GM18508 (cell line): ENCODE measurements around the gene C12orf57.

Experiments used
- ATAC-seq: cut with Tn5 transposase; IDR thresholded peaks from one replicate; pipeline ENCODE4 v1.9.1; 2021; ENCODE audit warnings: moderate number of reproducible peaks; ENCODE audit not compliant: insufficient read depth, unreplicated experiment

C12orf57 gene

DNA sequence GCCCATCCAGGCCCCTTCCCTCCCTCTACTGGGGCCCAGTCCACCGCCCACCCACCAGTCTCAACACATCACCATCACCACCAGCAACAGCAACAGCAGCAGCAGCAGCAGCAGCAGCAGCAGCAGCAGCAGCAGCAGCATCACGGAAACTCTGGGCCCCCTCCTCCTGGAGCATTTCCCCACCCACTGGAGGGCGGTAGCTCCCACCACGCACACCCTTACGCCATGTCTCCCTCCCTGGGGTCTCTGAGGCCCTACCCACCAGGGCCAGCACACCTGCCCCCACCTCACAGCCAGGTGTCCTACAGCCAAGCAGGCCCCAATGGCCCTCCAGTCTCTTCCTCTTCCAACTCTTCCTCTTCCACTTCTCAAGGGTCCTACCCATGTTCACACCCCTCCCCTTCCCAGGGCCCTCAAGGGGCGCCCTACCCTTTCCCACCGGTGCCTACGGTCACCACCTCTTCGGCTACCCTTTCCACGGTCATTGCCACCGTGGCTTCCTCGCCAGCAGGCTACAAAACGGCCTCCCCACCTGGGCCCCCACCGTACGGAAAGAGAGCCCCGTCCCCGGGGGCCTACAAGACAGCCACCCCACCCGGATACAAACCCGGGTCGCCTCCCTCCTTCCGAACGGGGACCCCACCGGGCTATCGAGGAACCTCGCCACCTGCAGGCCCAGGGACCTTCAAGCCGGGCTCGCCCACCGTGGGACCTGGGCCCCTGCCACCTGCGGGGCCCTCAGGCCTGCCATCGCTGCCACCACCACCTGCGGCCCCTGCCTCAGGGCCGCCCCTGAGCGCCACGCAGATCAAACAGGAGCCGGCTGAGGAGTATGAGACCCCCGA, 7.0 kb upstream of the C12orf57 start:
- no peak for ATAC-seq

DNA sequence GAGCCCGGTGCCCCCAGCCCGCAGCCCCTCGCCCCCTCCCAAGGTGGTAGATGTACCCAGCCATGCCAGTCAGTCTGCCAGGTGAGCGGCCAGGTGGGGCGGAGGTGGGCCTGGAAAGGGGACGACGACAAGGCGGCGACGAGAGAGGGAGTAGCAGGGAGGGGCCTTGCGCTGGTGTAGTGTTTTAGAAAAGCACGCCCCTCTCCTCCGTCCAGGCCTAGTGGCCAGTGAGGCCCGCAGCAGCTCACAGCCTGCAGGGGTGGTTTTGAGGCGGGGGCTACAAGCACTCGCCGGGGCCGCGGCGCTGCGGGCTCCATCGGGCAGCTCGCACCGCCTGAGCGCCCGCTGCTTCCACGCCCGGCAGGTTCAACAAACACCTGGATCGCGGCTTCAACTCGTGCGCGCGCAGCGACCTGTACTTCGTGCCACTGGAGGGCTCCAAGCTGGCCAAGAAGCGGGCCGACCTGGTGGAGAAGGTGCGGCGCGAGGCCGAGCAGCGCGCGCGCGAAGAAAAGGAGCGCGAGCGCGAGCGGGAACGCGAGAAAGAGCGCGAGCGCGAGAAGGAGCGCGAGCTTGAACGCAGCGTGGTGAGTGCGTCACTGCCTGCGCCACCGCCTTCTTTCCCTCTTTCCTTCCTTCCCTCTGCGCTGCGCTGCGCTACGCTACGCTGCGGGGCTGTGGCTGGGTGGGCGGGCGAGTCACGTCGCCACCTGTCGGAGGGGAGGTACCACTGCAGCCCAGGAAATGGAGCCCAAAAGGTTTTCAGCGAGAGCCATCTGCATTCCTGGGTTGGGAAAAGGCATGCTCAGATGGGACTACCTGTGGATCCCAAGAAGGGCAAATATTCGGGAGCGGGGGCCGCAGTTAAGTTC, 6.1 kb upstream of the C12orf57 start:
- ATAC-seq = peak; percentile 65

DNA sequence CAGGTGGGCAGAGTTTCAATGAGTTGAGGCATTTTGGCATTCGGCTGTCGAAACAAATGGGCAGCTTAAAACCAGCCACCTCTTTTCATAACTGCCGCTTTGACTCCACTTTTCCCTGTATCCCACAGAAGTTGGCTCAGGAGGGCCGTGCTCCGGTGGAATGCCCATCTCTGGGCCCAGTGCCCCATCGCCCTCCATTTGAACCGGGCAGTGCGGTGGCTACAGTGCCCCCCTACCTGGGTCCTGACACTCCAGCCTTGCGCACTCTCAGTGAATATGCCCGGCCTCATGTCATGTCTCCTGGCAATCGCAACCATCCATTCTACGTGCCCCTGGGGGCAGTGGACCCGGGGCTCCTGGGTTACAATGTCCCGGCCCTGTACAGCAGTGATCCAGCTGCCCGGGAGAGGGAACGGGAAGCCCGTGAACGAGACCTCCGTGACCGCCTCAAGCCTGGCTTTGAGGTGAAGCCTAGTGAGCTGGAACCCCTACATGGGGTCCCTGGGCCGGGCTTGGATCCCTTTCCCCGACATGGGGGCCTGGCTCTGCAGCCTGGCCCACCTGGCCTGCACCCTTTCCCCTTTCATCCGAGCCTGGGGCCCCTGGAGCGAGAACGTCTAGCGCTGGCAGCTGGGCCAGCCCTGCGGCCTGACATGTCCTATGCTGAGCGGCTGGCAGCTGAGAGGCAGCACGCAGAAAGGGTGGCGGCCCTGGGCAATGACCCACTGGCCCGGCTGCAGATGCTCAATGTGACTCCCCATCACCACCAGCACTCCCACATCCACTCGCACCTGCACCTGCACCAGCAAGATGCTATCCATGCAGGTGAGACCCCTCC, 5.2 kb upstream of the C12orf57 start:
- ATAC-seq = no peak

DNA sequence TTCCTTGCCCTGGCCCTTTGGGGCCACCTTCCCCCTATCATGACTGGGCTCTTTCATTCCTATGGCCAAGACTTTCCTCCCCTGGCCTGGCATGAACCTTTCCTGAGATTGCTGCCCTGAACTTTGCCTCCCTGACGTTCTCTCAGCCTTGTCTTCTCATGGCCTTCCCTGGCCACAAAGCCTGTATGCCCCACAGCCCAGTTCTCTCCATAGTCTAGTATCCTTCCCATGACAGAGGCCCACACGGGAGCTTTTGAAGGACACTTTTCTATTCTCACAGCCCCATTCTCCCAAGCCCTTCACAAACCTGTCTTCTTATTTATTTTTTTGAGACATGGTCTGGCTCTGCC, 4.7 kb upstream of the C12orf57 start:
- ATAC-seq = no peak

DNA sequence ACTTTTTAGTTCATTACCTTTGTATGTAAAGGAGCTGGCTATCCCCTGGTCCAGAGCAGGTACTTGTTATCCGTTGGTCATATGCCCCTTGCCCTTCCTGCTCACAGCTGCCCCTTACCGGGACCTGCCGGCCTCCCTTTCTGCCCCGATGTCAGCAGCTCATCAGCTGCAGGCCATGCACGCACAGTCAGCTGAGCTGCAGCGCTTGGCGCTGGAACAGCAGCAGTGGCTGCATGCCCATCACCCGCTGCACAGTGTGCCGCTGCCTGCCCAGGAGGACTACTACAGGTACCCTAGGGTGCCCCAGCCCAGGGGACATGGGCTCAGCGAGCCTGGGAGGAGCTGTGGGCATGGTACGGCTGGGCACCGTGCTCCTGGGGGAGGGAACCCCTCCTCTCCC, 2.6 kb upstream of the C12orf57 start:
- ATAC-seq = no peak

DNA sequence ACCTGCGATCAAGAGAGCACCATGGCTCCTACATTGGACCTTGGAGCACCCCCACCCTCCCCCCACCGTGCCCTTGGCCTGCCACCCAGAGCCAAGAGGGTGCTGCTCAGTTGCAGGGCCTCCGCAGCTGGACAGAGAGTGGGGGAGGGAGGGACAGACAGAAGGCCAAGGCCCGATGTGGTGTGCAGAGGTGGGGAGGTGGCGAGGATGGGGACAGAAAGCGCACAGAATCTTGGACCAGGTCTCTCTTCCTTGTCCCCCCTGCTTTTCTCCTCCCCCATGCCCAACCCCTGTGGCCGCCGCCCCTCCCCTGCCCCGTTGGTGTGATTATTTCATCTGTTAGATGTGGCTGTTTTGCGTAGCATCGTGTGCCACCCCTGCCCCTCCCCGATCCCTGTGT, 2.0 kb upstream of the C12orf57 start:
- ATAC-seq = no peak

DNA sequence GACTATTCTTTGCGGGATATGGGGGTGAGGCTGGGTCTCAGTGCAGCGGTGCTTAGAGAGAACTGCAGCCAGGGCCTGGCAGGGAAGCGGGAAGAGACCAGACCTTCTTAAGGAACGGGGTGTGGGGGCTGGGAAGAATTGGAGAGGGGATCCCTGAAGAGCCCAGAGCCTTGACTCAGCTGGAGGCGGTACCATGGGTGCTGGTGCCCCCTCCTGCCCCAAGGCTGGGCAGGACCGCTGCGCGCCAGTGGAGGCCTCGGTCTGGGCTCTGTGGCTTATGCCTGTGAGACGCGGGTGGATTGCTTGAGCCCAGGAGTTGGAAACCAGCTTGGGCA, 1.5 kb upstream of the C12orf57 start:
- ATAC-seq = no peak

DNA sequence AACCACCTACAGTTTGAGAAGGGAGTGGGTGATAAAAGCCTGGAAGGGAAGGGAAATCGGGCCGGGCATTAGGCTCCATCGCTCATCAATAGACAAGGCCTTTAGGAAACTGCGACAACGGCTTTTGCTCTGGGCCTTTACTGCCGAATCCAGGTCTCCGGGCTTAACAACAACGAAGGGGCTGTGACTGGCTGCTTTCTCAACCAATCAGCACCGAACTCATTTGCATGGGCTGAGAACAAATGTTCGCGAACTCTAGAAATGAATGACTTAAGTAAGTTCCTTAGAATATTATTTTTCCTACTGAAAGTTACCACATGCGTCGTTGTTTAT, 467 bp upstream of the C12orf57 start:
- peak; percentile 17 for ATAC-seq

DNA sequence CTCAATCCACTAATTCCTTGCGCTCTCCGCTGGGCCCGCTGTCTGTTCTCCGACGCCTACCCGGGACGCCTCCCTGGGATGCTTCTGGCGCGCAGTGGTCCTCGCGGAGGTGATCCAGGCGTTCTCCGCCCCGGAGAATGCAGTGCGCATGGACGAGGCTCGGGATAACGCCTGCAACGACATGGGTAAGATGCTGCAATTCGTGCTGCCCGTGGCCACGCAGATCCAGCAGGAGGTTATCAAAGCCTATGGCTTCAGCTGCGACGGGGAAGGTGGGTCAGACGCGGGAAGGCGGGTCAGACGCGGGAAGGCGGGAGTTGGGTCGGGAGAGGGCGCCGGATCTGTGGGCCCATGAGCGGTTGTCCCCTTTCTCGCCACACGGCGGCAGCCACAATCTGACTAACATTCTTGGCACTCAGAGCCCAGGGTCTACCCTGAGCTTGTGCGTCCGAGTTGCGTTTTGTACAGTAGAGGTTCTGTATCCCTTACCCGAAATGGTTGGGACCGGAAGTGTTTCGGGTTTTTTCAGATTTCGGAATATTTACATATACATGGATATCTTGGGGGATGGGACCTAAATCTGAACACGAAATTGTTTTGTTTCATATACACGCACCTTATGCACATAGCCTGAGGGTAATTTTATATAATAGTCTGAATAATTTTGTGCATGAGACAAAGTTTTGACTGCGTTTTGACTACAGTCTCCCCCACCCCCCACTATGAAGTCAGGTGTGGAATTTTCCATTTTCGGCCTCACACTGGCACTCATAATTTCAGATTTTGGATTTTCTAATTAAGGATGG, 762 bp downstream of the C12orf57 start:
- peak; percentile 8 for ATAC-seq

DNA sequence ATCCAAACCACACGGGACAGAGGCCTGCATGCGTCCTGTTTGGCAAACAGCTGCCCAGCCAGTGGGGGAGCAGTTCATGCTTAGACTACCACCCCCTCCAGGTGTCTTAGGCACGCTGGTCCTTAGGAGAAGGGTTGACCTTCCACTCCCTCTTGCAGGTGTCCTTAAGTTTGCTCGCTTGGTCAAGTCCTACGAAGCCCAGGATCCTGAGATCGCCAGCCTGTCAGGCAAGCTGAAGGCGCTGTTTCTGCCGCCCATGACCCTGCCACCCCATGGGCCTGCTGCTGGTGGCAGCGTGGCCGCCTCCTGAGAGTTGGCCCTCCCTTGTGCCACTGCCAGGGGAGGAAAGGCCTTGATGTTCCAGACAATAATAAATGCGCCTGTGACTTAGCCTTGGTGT, 1.8 kb downstream of the C12orf57 start:
- ATAC-seq = no peak

DNA sequence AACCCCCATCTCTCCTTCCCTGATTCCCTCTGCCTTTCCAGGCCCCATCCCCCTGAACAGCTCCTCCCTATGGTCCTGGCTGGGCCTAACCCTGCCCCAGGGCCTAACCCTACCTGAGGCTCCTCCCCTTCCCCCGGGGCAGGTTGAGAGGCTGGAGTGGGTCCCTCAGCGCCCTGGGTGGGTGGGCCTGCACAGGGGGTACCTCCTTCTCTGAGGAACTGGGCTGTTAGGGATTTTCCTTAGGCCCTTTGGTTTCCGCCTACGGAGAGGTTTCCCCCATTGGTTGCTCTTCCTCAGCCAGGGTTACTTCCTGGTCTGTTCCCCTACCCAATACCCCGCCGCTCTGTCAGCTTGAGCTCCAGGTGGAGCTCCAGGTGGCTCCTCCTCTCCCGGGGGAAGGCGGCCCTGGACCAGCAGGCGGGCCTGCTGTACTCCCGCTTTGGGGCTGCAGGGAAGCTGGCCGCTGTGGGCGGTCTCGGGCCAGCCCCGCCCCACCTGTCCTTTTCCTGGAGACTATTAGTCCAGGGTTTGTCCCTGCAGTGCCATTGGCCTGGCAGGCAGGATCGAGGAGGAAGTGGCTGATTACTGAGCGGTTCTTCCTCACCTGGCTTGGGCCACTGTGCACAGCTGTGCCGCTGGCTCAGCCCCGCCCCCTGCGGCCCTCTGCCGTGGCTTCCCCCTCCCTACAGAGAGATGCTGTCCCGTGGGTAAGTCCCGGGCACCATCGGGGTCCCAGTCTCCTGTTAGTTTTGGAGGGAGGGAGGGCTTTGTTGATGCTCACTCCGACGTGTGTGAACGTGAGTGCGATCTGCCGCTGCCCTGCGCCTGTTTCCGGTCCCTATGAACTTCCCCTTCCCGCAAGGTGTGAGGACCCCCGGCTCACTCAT, 2.5 kb downstream of the C12orf57 start:
- no peak for ATAC-seq

DNA sequence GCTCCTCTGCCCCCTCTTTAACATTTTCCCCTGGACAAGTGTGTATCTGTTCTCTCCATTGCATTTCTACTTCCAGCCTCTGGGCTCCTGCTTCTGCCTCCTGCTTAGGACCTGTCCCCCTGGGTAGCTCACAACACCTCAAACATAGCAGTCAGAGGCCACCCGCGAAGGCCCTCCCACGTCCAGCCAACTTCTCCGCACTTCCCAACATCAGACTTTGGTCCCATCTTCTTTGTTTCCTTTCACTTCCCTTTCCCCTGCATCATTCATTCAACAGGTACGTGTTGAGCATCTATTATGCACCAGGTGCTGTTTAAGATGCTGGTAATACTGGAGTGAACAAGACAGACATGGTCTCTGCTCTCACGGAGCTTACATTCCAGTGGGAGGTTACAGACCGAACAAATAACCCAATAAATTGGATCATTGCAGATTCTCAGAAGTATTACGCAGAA, 3.1 kb downstream of the C12orf57 start:
- no peak for ATAC-seq

DNA sequence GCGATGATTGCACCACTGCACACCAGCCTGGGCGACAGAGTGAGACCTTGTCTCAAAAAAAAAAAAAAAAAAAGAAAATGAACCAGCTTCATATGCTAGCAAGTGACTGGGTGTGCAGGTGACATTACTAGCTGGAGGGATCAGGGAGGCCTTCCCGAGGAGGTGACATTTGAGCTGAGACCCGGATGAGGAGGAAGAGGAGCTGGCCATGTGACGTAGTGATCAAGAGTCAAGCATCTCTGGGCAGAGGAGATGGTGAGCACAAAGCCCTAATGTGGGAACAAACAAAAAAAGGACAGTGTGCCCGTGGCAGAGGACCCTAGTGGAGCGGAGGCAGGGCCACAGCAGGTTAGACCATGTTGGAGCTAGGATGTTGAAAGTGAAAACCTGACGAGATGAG, 3.8 kb downstream of the C12orf57 start:
- no peak for ATAC-seq

DNA sequence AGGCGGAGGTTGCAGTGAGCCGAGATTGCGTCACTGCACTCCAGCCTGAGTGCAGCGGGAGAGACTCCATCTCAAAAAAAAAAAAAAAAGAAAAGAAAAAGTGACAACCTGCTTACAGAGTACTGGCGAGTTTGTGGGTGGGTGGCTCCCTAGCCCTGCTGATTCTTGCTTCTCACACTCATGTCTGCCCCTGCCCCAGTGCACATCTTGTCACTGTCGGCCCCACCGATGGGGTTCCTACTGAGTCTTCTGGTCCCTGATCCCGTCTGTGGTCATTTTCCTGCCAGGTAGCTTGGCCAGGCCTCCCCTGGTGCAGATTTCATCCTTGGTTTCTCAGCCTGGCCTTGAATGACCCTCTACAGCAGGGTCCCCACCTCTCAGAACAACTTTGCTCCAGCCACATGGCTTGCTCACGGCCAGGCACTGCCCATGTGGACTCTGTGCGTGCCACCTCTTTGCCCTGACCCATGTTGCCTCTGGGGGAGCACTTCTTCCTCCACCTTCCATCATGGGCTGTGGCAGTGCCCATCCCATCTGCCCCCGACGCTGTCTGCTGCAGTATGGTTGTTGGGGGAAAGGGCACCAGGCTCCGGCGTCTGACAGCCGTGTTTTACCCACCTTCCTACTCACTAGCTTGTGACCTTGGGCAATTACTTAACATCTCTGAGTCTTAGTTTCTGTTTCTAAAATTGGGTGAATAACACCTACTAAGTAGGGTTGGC, 5.2 kb downstream of the C12orf57 start:
- ATAC-seq = no peak

DNA sequence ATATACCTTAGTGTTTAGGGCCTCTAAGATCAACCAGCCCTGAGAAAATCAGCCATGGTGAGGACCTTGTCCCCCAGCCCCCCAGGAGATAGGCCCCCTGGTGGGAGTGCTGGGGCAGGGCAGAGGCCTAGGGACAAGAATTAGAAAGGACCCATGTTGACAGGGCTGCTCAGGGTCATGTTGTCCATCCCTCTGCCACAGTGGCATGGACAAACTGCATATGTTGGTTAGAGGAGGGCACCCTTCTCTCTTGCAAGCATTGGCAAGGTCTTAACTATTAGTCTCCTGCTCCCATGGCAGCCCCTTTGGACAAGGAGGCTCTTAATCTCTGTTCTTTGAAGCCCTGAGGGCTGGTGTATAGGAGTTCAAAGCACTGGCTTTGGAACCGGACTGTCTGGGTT, 6.6 kb downstream of the C12orf57 start:
- no peak for ATAC-seq

DNA sequence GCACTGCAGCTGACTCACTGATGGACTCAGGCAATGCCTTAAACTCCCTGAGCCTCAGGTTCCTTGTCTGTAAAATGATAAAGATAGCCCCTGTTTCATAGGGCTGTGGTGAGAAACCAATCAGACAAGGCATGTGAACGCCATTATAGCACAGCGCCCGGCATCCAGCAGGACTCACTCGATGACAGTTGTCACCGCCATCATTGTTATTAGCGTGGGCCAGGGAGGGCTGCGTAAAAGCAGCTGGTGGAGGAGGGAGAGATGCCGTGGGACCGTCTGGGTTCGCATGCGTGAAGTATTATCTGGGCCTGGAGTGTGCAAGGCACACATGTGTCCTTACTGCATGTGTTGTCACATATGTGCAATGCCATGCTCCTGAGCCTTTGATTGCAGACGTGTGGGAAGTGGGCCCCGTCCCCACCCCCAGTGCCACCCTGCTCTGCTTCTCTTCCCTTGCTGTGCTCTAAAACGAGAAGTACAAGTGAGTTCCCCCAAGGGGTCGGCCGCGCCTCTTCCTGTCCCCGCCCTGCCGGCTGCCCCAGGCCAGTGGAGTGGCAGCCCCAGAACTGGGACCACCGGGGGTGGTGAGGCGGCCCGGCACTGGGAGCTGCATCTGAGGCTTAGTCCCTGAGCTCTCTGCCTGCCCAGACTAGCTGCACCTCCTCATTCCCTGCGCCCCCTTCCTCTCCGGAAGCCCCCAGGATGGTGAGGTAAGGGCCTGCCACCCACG, 7.2 kb downstream of the C12orf57 start, which contains the start of gene PTPN6:
Gene PTPN6, plus strand, starts transcription at position 546 of the 730 bp plus-strand sequence. Its CDS starts 157 bp downstream, at position 703.
- no peak for ATAC-seq

DNA sequence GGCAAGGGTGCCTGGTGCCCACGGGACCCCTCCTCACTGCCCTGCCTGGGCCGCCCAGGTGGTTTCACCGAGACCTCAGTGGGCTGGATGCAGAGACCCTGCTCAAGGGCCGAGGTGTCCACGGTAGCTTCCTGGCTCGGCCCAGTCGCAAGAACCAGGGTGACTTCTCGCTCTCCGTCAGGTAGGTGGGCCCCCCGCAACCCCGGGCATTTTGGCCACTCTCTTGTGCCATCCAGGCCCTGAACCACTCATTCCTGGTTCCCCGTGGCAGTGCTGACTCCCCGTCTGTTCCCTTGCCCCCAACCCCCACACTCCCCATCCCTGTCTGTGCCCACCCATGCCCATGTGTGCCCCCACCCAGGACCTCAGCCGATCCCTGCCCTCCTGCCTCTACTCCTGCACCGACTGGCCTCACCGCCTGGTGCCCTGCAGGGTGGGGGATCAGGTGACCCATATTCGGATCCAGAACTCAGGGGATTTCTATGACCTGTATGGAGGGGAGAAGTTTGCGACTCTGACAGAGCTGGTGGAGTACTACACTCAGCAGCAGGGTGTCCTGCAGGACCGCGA, 7.8 kb downstream of the C12orf57 start:
- no peak for ATAC-seq
